Occipital lobe (tissue), 2 donors: ENCODE results near the gene AQP6. TPM values are rescaled to one million over a fixed set of nuclear protein-coding genes. Genes with fewer than 3 reads are reported as not detected.

Source experiments
- DNase-seq: peaks from one replicate; lab custom pipeline; 2025; lab: John Stamatoyannopoulos, UW
- total RNA-seq: library from RNA; depleted of rRNA; stranded (reverse); fragments of >200 nt; gene quantifications from one replicate; pipeline ENCODE4 v1.2.3, GENCODE V29; 2014

The AQP6 gene
- total RNA-seq = 0.62 TPM

DNA sequence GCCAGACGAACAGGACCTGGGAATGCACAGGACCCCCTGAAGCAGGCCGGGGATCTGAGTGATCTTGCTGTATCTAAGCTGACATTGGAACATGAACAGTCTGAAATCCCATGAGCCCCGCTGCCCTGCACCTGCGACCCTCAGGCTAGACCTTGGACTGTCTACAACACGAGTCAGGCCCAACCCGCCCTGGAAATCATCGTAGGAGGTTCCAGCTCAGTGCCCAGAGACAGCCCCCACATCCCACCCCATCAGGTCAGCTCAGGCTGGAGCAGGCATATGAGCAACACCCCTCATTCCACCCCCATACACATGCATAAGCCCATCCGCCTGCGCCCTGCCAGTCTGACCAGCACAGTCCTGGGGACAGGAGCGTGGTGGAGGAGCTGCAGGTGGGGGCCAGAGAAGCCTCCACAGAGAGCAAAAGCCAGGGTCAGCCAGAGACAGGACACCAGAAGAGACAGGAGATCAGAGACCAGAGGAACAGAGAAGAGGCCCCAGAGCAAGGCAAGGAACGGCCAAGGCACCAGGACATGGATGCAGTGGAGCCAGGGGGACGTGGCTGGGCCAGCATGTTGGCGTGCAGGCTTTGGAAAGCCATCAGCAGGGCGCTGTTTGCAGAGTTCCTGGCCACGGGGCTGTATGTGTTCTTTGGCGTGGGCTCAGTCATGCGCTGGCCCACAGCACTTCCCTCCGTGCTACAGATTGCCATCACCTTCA, at the start of gene AQP6:
Gene AQP6, plus strand, starts transcription at position 307 of the 720 bp plus-strand sequence. Its CDS starts 227 bp downstream, at position 534.
- no peak for DNase-seq

GRCh38 chr12:49923035-49923644, 49.6 kb upstream of the AQP6 start:
- no peak for DNase-seq

DNA sequence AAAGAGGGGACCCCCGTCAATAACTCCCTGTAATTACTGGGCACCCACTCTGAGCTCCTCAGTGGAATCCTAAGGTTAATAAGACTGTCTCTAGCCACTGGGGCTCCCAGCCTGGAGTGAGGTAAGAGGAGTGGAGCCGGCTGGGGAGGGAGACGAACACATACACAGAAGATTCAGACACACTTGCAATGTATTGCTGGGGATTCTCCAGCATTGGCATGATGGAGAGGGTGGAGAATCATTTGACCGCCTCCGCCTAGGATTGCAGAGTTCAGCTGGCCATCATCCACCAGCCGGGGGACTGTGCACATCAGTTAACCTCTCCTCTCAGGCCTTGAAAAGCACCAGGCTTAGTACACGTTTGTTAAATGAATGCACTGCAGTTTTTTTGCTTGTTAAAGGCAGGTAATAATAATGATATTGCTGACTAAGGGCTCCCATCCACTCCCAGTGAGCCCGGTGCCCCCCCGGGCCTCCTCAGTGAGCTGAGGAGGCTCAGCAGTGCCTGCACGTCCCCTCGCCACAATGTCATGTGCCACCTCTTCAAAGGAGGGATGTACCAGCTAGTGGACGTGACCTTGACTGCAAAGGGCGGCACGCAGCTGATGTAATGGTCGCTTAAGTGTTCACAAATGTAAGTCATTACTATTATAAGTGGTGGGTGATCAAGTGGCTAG, 48.7 kb upstream of the AQP6 start:
- no peak for DNase-seq

GRCh38 chr12:49924628-49925246, 48.0 kb upstream of the AQP6 start:
- DNase-seq = no peak

DNA sequence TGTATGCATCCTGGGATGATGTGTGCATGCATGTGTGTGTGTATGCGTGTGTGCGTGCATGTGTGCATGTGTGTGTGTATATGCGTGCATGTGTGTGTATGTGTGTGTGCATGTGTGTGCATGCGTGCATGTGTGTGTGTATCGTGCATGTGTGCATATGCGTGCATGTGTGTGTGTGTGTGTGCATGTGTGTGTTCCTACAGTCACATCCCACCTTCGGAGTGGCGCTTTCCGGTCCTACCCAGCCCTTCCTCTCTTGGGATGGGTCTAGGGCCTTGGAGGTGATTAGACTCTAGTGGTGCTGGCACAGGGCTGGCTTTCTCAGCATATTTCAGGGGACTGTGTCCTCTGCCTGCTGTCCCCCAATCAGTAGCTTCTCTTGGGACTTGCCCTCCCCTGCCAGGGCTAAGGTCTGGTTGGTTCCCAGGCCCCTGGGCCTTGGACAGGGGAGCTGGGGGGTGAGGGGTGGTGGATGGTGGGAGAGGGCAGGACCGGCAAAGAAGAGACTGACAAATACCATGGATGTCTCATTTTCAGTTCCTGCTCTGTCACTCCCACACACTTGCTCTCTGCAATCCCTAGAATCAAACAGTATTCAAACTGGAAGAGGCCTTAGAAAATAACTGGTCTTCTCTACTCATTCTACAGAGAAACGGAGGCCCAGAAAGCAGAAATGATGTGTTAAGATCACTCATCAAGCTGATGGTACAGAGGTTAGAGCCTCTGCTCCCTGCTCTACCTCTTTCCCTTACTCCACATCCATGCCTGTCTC, 47.1 kb upstream of the AQP6 start:
- DNase-seq = no peak

DNA sequence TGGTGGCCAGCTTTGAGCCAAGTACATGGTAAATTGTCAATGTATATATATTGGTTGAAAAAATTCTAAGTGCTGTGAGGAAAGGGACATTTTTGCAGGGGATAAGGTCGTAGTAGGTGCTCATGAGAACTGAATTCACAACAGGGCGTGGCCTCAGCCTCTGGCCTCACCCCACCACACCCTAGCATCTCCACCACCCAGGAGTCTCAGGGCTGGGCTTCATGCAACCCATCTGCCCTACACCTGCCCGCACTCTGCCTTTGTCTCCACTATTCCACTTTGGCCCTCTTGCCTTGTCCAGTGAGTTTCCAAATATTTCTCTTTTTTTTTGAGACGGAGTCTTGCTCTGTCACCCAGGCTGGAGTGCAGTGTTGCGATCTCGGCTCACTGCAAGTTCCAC, 44.3 kb upstream of the AQP6 start:
- no peak for DNase-seq

DNA sequence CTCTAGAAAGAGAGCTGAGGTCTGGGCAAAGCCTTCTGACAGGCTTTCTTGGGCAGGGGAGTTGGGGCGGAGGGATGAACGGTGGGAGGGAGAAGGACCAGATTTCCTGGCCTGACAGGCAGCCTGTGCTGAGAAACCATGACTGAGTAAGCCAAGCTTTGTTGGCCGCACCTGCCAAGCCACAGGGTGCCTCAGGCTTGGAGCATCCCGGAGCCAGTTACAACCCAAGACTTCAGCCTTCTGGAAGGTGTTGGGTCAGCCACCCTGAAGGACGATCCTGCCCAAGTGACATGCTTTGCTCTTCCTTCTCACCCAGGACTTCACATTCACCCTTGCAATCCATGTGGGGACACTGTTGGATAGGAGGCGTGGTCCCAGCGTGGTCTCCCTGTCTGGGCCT, 43.2 kb upstream of the AQP6 start:
- DNase-seq = no peak

- no peak for DNase-seq
Measured at GRCh38 chr12:49930515-49931288, 42.0 kb upstream of the AQP6 start.

DNA sequence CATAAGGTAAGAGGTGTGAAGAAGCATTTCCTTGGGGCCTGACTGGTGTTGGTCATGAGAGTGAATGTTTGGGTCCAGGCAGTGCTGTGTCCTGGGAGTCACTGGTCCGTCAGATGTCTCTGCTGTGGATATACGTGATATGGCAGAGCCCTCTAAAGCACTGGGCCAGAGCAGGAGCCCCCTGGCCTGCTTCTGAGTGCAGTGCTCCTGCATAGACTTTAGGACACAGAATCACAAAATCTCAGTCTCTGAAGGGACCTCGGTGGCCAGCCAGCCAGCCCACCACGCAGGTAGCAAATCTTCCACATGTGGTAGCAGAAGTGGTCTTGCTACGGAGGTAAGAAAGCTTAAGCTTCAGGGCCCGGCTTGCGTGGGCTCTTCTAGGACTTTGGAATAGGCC, 40.7 kb upstream of the AQP6 start:
- no peak for DNase-seq

DNA sequence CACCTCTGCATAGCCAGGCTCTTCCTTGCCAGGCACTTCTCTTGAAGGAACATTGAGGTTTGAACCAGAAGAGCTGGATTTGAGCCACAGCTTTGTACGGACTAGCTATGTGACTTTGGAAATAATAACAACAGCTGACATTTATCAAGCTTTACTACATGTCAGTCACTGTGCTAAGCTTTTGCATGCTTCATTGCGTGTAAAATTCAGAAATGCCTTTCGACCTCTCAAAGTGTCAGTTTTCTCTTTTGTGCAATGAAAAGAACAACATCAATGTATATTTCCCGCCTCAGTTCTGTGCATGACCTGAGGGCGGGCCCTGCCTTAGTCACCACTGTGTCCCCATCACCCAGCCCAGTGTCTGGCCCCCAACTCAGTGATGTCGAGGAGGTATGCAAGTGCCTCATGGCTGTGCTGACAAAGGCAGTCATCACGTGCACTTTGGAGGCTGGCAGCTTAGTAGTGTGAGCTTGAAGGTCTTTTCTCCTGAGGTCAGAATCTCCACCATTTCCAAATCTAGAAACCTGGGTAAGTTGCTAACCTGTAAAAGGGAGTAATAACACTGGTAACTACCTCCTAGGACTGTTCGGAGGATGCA, 40.1 kb upstream of the AQP6 start:
- no peak for DNase-seq

DNA sequence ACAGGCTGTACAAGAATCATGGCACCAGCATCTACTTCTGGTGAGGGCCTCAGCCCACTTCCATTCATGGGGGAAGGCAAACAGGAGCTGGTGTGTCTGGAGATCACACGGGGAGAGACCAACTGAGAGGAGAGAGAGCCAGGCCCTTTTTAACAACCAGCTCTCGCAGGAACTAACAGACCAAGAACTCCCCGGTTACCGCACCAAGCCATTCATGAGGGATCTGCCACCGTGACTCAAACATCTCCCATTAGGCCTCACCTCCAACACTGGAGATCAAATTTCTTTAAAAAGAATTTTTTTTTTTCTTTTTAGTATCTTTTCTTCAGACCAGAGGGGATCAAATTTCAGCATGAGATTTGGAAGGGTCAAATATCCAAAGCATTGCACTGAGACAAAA, 39.0 kb upstream of the AQP6 start:
- no peak for DNase-seq

GRCh38 chr12:49934505-49934904, 38.2 kb upstream of the AQP6 start:
- no peak for DNase-seq

DNA sequence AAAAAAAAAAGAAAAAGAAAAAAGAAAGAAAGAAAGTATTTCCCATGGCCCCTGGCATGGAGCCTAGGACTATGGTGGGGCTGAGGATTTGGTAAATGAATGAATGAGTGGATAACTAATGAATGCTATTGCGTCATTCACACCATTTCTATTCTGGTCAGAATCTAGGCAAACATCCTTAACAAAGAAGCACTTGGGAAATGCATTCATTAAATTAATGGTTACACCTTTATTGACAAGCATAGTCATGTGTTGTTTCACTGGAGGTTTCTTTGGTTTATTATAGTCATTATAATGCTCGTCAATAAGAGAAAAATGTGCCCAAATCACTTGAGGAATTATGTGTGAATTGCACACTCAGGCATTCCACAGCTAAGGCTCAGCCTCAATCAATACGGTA, 35.8 kb upstream of the AQP6 start:
- DNase-seq = no peak

DNA sequence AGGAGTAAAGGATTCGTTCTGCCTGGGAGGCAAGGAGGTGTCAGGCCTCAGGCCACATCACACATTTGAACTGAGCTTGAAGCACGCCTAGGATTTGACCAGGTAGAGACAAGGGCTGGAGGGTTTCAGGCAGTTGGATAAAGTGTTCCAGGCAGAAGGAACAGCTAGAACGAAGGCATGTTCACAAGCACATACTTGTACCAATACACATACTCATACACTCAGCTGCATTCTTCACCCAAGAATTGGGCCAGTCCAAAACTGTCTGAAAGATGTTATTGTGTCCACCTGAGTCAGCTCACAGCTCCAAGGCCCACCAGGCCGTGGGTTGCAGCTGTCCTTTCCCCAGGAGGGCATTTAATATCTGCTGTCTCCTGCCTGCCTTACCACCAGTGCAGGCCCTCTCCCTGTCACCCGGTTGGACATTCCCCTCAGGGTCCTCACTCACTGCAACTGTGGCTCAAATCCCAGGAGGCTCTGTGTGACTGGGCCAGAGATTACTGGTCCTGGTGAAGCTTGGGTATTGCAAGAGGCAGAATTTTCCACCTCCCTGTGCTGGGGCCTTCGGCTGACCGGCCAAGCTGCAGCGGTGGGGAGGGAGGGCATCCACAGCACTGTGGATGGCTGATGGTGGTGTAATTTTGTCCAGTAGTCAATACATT, 35.0 kb upstream of the AQP6 start:
- no peak for DNase-seq

GRCh38 chr12:49939307-49939706, 33.4 kb upstream of the AQP6 start:
- DNase-seq = no peak

GRCh38 chr12:49939707-49940106, 33.0 kb upstream of the AQP6 start:
- no peak for DNase-seq

- DNase-seq = no peak
Measured at GRCh38 chr12:49941556-49942511, 30.9 kb upstream of the AQP6 start.

- no peak for DNase-seq
Measured at GRCh38 chr12:49942512-49942893, 30.2 kb upstream of the AQP6 start.
